ENCODE measurements around the gene TFRC.

DNA sequence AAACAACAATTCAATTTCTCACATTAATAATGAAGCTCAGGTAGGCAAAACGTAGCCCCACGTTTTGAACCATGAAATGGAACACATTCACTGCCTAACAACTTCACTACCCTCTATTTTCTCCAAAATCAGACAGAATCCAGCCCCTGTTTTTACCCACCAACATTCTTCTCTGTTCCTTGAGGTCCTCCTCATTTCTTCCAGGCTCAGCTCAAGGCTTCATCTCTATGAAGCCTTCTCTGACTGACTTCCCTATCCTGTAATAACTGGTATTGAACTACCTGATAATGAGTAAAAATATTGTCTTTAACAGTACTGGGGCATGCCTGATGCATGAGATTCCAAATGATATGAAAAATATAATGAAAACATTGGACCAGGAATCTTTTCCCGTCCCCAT is 2.2 kb downstream of the TFRC start:
- TF ChIP-seq CTCF (IDR thresholded peaks at IDR 0.05; ENCODE audit: low read depth, low read length) (no peak), POLR2A (IDR thresholded peaks at IDR 0.05; ENCODE audit: extremely low read depth, insufficient read length) (no peak), MYC (IDR thresholded peaks at IDR 0.05; ENCODE audit: low read depth, low read length) (no peak)
- TF ChIP-seq, protein P1, sequence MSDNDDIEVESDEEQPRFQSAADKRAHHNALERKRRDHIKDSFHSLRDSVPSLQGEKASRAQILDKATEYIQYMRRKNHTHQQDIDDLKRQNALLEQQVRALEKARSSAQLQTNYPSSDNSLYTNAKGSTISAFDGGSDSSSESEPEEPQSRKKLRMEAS (IDR thresholded peaks at IDR 0.05; ENCODE audit: low read depth, low read length) = no peak

All from NB4 (cell line).